H9 (cell line): ENCODE measurements around the gene NEU3. TPM values are rescaled to one million over a fixed set of nuclear protein-coding genes. Genes with fewer than 3 reads are reported as not detected.
A peak's percentile ranks its signal among the peaks of the same experiment; 100 is the strongest.

ENCODE experiments used
- DNase-seq: peaks from one replicate; pipeline ENCODE4 v3.0.0-alpha.2; 2017
- H2AFZ ChIP-seq: one replicate; pipeline ENCODE4 v1.6.1; 2013; ENCODE audit warnings: mild to moderate bottlenecking, low read length, control low read depth, moderate library complexity
- H2AK5ac ChIP-seq: 2 replicates; pipeline ENCODE4 v1.6.1; 2013; ENCODE audit warnings: low read length, control low read depth, mixed read lengths; ENCODE audit not compliant: insufficient read length
- H2BK120ac ChIP-seq: one replicate; pipeline ENCODE4 v1.6.1; 2013; ENCODE audit warnings: low read depth, mild to moderate bottlenecking, low read length, control low read depth, inconsistent platforms; ENCODE audit not compliant: poor library complexity, severe bottlenecking
- H2BK12ac ChIP-seq: 2 replicates; pipeline ENCODE4 v1.6.1; 2013; ENCODE audit warnings: low read length, control low read depth, mixed read lengths, low read depth; ENCODE audit not compliant: insufficient read length
- H2BK15ac ChIP-seq: 2 replicates; pipeline ENCODE4 v1.6.1; 2013; ENCODE audit warnings: low read depth, low read length, control low read depth
- H2BK20ac ChIP-seq: one replicate; pipeline ENCODE4 v1.6.1; 2013; ENCODE audit warnings: low read depth, mild to moderate bottlenecking, low read length, control low read depth, inconsistent platforms; ENCODE audit not compliant: poor library complexity, severe bottlenecking
- H2BK5ac ChIP-seq: 2 replicates; pipeline ENCODE4 v1.6.1; 2013; ENCODE audit warnings: low read length, control low read depth, mixed read lengths; ENCODE audit not compliant: insufficient read length
- H3K14ac ChIP-seq: 2 replicates; pipeline ENCODE4 v1.6.1; 2013; ENCODE audit warnings: low read length, control low read depth; ENCODE audit not compliant: insufficient read depth
- H3K18ac ChIP-seq: 2 replicates; pipeline ENCODE4 v1.6.1; 2013; ENCODE audit warnings: low read depth, mild to moderate bottlenecking, mixed read lengths, low read length, control low read depth; ENCODE audit not compliant: insufficient read length
- H3K23ac ChIP-seq: 2 replicates; pipeline ENCODE4 v1.6.1; 2013; ENCODE audit warnings: low read length, control low read depth, mixed read lengths, low read depth; ENCODE audit not compliant: insufficient read length
- H3K23me2 ChIP-seq: 2 replicates; pipeline ENCODE4 v1.6.1; 2013; ENCODE audit warnings: low read depth, mild to moderate bottlenecking, mixed read lengths, low read length, control low read depth; ENCODE audit not compliant: insufficient read length, poor library complexity, severe bottlenecking
- H3K27ac ChIP-seq: 2 replicates; pipeline ENCODE4 v1.5.1; 2013; ENCODE audit warnings: low read length, control low read depth, mixed read lengths, low read depth; ENCODE audit not compliant: insufficient read length
- H3K27me3 ChIP-seq: 2 replicates; pipeline ENCODE4 v1.6.1; 2013; ENCODE audit warnings: low read length, control low read depth, inconsistent platforms; ENCODE audit not compliant: insufficient read depth
- H3K4ac ChIP-seq: 2 replicates; pipeline ENCODE4 v1.6.1; 2013; ENCODE audit warnings: low read depth, mild to moderate bottlenecking, control low read depth, inconsistent platforms, low read length, moderate library complexity
- H3K4me1 ChIP-seq: 2 replicates; pipeline ENCODE4 v1.6.1; 2013; ENCODE audit warnings: low read length, control low read depth, inconsistent platforms; ENCODE audit not compliant: insufficient read depth
- H3K4me2 ChIP-seq: 2 replicates; pipeline ENCODE4 v1.6.1; 2013; ENCODE audit warnings: low read length, control low read depth, mixed read lengths; ENCODE audit not compliant: insufficient read length, insufficient read depth
- H3K56ac ChIP-seq: 2 replicates; pipeline ENCODE4 v1.6.1; 2013; ENCODE audit warnings: low read depth, mild to moderate bottlenecking, mixed read lengths, low read length, control low read depth; ENCODE audit not compliant: insufficient read length
- H3K79me1 ChIP-seq: 2 replicates; pipeline ENCODE4 v1.6.1; 2013; ENCODE audit warnings: low read depth, mild to moderate bottlenecking, moderate library complexity, low read length, control low read depth, inconsistent platforms; ENCODE audit not compliant: insufficient read depth, poor library complexity, severe bottlenecking
- H3K79me2 ChIP-seq: 2 replicates; pipeline ENCODE4 v1.6.1; 2013; ENCODE audit warnings: low read length, control low read depth, inconsistent platforms; ENCODE audit not compliant: insufficient read depth
- H3K9ac ChIP-seq: 2 replicates; pipeline ENCODE4 v1.6.1; 2013; ENCODE audit warnings: low read length, control low read depth, mixed read lengths; ENCODE audit not compliant: insufficient read length; ENCODE audit errors: extremely low read depth
- H3K9me3 ChIP-seq: one replicate; pipeline ENCODE4 v1.6.1; 2013; ENCODE audit warnings: low read depth, low read length, inconsistent platforms; ENCODE audit not compliant: control insufficient read depth
- H3T11ph ChIP-seq: one replicate; pipeline ENCODE4 v1.6.1; 2013; ENCODE audit warnings: mild to moderate bottlenecking, low read length, control low read depth, inconsistent platforms
- H4K20me1 ChIP-seq: one replicate; pipeline ENCODE4 v1.6.1; 2013; ENCODE audit not compliant: control insufficient read depth, insufficient read length, insufficient read depth
- H4K5ac ChIP-seq: 2 replicates; pipeline ENCODE4 v1.6.1; 2013; ENCODE audit warnings: low read depth, mild to moderate bottlenecking, mixed read lengths, low read length, control low read depth; ENCODE audit not compliant: insufficient read length
- H4K8ac ChIP-seq: replicated peaks from 2 replicates; pipeline ENCODE4 v1.6.1; 2013; ENCODE audit warnings: low read length, control low read depth, mixed read lengths, low read depth; ENCODE audit not compliant: insufficient read length
- H4K91ac ChIP-seq: 2 replicates; pipeline ENCODE4 v1.6.1; 2013; ENCODE audit warnings: low read depth, mild to moderate bottlenecking, moderate library complexity, mixed read lengths, low read length, control low read depth; ENCODE audit not compliant: insufficient read length
- H3K27ac Mint-ChIP-seq, 3 experiments: 2 replicates in 2 of 3; 3 replicates in 1 of 3; pipeline ENCODE4 v1.8.0; 2020 to 2021; ENCODE audit warnings: mixed read lengths in 3 of 3, mild to moderate bottlenecking in 1 of 3, moderate library complexity in 1 of 3
- H3K27me3 Mint-ChIP-seq: 2 replicates; pipeline ENCODE4 v1.8.0; 2021; ENCODE audit warnings: low read depth, mild to moderate bottlenecking, moderate library complexity, mixed read lengths
- H3K36me3 Mint-ChIP-seq, 3 experiments: 2 replicates in 2 of 3; 3 replicates in 1 of 3; pipeline ENCODE4 v1.8.0; 2020 to 2021; ENCODE audit warnings: low read depth in 3 of 3, mixed read lengths in 3 of 3; ENCODE audit not compliant: insufficient read depth in 1 of 3
- H3K4me1 Mint-ChIP-seq, 2 experiments: 2 replicates each; pipeline ENCODE4 v1.8.0; 2020; ENCODE audit warnings: mixed read lengths in 2 of 2
- H3K4me3 Mint-ChIP-seq, 2 experiments: 2 replicates in 1 of 2; 3 replicates in 1 of 2; pipeline ENCODE4 v1.8.0; 2020 to 2021; ENCODE audit warnings: mild to moderate bottlenecking in 2 of 2, mixed read lengths in 2 of 2, moderate library complexity in 1 of 2
- H3K9me3 Mint-ChIP-seq, 2 experiments: 2 replicates in 1 of 2; 3 replicates in 1 of 2; pipeline ENCODE4 v1.8.0; 2020; ENCODE audit warnings: mild to moderate bottlenecking in 2 of 2, mixed read lengths in 2 of 2, moderate library complexity in 1 of 2
- WGBS: extraction: QIAGEN DNeasy Blood & Tissue Kit; methylation state at CpG from one replicate; pipeline ENCODE4 v1.1.7; 2013; ENCODE audit warnings: missing lambda C conversion rate, low lambda C conversion rate, mixed read lengths; ENCODE audit not compliant: insufficient read length; ENCODE audit errors: extremely low coverage; 5-methylcytosine and 5-hydroxymethylcytosine counted together
- total RNA-seq: library from RNA; stranded (reverse); gene quantifications from 2 replicates; pipeline ENCODE4 v1.2.1, GENCODE V29; 2021
- TF ChIP-seq, protein P1 (sequence below): fragments of 200-600 bp; sonication (generic); conservative IDR thresholded peaks from 3 replicates; pipeline ENCODE4 v1.8.0; 2021; ENCODE audit warnings: antibody characterized with exemption, mild to moderate bottlenecking

The NEU3 gene
- total RNA-seq, 1 experiment from 2014 or later = 15.9 TPM

DNA sequence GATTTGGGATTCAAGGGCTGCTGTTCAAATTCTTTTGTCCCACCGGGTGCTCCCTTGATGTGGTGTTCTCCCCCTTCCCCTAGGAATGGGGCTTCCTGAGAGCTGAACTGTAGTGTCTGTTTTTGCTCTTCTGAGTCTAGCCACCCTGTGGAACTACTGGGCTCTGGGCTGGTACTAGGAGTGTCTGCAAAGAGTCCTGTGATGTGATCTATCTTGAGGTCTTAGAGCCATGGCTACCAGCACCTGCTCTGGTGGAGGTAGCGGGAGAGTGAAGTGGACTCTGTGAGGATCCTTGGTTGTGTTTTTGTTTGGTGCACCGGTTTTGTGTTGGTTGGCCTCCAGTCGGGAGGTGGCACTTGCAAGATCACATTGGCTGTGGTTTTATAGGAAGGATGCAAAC lies 61.8 kb downstream of the NEU3 start:
- H3K4me1 Mint-ChIP-seq = peaks cover 7 to 12% of the 10 kb centered on the region in 2 experiments
- Histone ChIP-seq H2AFZ (no peak overlapping the region), H3K27me3 (no peaks in the 10 kb centered on the region), H4K5ac (no peak overlapping the region), H3K79me2 (no peaks in the 10 kb centered on the region), H3K27ac (no peak overlapping the region), H3K4me2 (no peak overlapping the region), H4K91ac (no peak overlapping the region), H4K20me1 (no peaks in the 10 kb centered on the region), H2BK120ac (no peak overlapping the region), H3K23ac (no peak overlapping the region), H4K8ac (no peak overlapping the region), H2AK5ac (no peak overlapping the region), H3T11ph (no peak overlapping the region), H3K18ac (no peak overlapping the region), H3K14ac (no peak overlapping the region), H2BK20ac (no peak overlapping the region), H2BK12ac (no peak overlapping the region), H3K4me1 (no peaks in the 10 kb centered on the region), H3K56ac (no peak overlapping the region), H3K9ac (no peak overlapping the region), H3K4ac (no peak overlapping the region), H2BK15ac (no peak overlapping the region), H3K9me3 (no peaks in the 10 kb centered on the region), H2BK5ac (no peak overlapping the region), H3K23me2 (no peaks in the 10 kb centered on the region), H3K79me1 (no peaks in the 10 kb centered on the region)
- H3K27ac Mint-ChIP-seq = peak overlapping the region in 1 of 3 experiments; percentile 59; a peak in 1 of 7 replicates
- H3K36me3 Mint-ChIP-seq = peaks cover 2 to 13% (median 5%) of the 10 kb centered on the region in 3 experiments; a peak in 5 of 7 replicates
- WGBS = no CpG with 5 or more reads among the region's 4 CpGs
- H3K4me3 Mint-ChIP-seq = no peak overlapping the region
- H3K27me3 Mint-ChIP-seq = peaks cover 1% of the 10 kb centered on the region; the same call in 1 of the 2 replicates
- no peak for DNase-seq
- peaks cover 21 to 23% of the 10 kb centered on the region in 2 experiments for H3K9me3 Mint-ChIP-seq
- TF ChIP-seq, protein P1, sequence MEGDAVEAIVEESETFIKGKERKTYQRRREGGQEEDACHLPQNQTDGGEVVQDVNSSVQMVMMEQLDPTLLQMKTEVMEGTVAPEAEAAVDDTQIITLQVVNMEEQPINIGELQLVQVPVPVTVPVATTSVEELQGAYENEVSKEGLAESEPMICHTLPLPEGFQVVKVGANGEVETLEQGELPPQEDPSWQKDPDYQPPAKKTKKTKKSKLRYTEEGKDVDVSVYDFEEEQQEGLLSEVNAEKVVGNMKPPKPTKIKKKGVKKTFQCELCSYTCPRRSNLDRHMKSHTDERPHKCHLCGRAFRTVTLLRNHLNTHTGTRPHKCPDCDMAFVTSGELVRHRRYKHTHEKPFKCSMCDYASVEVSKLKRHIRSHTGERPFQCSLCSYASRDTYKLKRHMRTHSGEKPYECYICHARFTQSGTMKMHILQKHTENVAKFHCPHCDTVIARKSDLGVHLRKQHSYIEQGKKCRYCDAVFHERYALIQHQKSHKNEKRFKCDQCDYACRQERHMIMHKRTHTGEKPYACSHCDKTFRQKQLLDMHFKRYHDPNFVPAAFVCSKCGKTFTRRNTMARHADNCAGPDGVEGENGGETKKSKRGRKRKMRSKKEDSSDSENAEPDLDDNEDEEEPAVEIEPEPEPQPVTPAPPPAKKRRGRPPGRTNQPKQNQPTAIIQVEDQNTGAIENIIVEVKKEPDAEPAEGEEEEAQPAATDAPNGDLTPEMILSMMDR = no peak
